Activated T-helper 9 cell treated with anti-CD3 and anti-CD28 coated beads, Interleukin-2, amount 50 U/mL, for 16 hours (primary cell): ENCODE results near the gene FLOT1.

Source experiments
- DNase-seq: peaks from one replicate; pipeline ENCODE4 v3.0.0-alpha.2; 2020; ENCODE audit warnings: low read depth

The FLOT1 gene

GRCh38 chr6:30700340-30700739 lies 42.1 kb downstream of the FLOT1 start:
- DNase-seq: no peak

DNA sequence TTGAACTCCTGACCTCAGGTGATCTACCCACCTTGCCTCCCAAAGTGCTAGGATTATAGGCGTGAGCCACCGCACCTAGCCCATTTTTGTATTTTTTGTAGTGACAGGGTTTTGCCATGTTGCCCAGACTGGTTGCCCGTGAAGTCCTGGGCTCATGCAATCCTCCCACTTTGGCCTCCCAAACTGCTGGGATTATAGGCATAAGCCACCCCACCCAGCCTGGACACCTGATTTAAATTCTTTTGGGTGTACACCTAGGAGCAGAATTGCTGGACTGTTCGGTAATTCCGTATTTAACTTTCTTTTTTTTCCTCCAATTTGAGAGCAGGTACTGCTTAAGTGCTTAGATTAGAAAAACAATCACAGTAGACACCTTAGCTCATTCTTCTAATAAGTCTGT lies 46.1 kb downstream of the FLOT1 start:
- DNase-seq: no peak

- no peak for DNase-seq
These were observed 51.2 kb downstream of the FLOT1 start for GRCh38 chr6:30691208-30691847.

DNA sequence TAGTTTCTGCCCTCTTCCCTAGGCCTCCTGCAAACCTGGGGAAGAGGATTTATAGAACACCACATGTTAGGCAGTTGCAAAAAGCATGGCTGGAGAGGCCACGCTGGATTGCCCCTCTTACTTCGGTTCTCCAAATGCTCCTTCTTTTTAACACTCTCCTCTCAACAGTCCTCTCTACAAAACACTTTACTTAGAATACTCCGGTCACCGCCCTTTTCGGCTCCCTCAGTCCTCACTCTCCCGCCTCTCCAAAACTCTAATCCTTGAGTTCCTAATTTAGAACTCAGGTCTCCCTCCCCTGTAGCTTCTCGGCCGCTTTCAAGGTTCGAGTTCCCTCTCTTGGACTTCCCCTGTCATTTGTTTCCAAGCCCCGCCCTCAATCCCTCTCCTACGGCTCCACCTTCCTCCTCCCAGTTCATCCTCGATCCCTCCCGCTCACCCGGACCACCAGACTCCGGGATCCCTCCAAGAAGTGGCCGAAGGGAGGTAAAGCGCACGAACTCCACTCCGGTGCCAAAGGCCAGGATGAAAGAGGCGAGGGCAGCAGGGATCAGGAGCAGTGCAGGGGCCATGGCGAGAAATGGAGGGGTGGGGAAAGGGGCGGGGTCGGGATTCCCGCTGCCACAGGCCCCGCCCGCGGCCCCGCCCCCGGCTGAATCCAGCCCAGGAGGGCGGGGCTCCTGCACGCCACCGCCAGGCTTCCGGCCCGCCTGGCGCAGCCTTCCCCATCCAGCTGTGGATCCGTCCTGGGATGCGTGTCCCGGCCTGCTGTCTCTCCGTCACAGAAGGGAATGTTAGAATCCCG lies 51.9 kb downstream of the FLOT1 start, which contains the start of gene NRM:
Gene NRM (minus strand): TSS at position 582 of the 805 bp plus-strand sequence. CDS start 10 bp downstream, at position 572.
- DNase-seq: peak; percentile 71

- DNase-seq: no peak
These were observed 52.5 kb downstream of the FLOT1 start for GRCh38 chr6:30689985-30690384.

DNA sequence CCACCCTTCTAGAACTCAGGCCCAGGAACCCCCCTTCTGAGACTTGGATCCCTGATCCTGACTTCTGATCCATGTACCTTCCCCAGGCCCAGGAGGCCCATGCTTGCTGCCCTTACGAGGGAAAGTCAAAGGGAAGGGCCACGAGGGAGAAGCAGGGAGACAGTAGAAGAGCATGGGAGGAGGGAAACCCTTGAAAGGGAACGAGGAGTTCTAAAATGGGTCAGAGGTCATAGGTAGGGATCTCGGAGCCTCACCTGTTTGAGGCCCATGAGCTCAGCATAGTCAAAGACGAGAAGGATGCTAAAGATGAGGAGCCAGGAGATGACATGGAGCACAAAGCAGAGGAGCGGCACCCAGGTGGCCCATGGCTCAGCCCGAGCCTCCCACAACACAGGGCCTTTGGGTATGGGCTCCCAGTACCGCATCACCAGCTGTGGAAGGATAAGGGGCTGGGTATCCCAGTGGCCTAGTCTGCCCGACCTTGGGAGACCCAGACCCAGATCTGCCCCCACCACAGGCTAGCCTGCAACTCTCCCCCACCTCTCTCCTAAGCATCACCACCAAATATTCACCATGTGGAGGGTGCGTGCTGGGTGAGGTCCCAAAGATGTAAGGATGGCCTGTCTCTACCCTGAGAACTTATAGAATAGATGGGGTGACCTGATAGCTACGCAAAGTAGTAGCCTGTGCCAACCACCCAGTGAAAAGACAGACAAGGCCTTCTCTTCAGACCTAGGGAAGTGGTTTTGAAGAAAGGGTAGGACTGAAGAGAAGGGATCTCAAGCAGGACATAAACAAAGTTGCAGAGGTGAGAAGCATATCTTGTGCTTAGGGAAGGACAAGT lies 53.2 kb downstream of the FLOT1 start:
- DNase-seq: no peak

DNA sequence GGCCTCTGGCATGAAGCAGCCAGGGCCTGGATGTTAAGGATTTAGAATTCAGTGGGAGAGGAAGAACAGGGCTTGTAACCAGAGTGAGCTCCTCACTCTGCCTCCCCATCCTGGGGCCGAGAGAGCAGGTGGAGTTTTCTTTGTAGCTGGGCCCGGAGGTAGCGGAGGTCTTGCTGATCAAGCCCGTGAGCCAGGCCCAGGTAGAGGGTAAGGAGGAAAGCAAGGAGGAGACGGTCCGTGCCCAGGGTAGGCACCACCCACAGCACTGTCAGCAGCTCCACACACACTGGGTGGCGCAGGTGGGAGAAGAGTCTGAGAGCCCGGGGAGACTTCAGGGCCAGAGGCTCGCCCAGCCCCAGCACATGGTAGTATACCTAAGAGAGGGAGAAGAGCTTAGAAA lies 53.9 kb downstream of the FLOT1 start:
- DNase-seq: no peak

DNA sequence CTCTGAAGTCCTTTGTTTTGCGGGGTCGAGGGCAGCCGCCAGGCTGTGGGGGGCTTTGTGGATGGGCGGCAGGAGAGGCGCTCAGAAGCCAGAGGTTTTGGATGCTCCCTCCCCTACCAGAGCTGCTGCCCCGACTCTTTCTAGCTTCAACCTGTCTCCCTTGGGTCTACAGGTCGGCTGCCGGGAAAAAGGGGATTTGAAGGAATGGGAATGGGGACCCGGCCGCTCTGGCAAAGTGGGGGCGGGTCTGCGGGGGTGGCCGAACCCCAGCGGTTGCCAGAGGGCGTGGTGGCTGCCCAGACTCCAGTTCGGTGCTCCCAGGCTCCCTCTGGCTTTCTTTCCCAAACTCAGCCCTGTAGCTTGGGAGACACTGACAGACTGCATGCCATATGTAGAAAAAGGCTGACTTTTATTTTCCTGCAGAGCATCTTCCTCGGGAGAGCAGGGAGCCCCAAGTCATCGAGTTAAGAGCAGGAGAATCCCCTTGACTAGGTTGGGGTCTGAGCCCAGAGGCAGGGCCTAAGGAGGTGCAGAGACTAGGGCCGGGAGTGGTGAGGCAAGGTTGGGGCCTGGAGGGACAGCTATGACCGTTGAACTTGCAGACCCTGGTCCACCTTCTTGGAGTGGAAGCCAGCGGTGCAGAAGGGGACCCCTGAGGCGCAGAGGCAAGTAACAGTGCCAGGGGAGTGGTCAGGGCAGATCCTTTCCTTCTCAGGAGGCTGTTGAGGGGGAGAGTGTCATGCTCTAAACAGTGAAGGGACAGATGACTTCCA lies 54.6 kb downstream of the FLOT1 start:
- no peak for DNase-seq

DNA sequence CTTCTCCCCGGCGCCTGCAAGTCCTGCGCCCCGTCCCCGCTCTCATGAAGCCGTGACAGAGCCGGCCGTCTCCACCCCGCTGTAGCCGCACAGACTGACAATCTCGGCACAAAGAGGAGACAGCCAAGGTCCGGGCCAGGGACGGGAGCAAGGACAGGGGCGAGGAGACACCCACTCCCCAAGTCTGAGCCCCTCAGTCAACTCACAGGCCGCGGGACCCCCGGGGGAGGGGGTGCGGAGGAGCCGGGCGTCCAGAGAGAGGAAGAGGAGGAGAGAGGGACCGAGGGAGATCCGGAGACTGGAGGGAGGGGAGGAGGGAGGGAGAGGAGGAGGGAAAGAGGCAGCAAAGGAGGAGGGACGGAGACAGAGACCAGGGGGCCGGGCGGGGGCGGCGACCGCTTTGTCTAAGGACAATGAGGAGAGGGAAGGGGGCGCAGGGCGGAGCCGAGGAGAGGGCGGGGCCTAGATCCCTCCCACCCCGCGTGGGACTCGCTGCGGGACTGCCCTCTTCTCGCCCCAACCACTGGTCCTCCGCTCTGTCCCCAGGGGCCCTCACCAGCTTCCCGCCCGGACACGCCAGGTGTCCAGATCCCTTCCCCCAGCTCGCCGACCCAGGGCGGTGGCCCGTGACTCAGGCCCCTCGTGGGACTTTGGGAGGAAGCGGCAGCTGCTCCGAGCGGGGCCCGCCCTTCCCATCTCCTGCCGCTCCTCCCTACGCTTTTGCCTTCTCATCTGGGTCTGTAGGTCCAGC lies 55.4 kb downstream of the FLOT1 start:
- DNase-seq: peak; percentile 60

- peak; percentile 76 for DNase-seq
These were observed 56.2 kb downstream of the FLOT1 start, which contains the start of gene PPP1R18 for GRCh38 chr6:30686009-30686907. Gene PPP1R18, minus strand, starts transcription at chr6:30686645. Its CDS starts 627 bp downstream, at chr6:30686018.

- no peak for DNase-seq
These were observed 57.1 kb downstream of the FLOT1 start for GRCh38 chr6:30685157-30686008.

- peak; percentile 33 for DNase-seq
These were observed 57.9 kb downstream of the FLOT1 start for GRCh38 chr6:30684386-30685156.

GRCh38 chr6:30683980-30684338 lies 58.5 kb downstream of the FLOT1 start:
- DNase-seq: no peak

GRCh38 chr6:30683183-30683979 lies 59.1 kb downstream of the FLOT1 start:
- DNase-seq: no peak

DNA sequence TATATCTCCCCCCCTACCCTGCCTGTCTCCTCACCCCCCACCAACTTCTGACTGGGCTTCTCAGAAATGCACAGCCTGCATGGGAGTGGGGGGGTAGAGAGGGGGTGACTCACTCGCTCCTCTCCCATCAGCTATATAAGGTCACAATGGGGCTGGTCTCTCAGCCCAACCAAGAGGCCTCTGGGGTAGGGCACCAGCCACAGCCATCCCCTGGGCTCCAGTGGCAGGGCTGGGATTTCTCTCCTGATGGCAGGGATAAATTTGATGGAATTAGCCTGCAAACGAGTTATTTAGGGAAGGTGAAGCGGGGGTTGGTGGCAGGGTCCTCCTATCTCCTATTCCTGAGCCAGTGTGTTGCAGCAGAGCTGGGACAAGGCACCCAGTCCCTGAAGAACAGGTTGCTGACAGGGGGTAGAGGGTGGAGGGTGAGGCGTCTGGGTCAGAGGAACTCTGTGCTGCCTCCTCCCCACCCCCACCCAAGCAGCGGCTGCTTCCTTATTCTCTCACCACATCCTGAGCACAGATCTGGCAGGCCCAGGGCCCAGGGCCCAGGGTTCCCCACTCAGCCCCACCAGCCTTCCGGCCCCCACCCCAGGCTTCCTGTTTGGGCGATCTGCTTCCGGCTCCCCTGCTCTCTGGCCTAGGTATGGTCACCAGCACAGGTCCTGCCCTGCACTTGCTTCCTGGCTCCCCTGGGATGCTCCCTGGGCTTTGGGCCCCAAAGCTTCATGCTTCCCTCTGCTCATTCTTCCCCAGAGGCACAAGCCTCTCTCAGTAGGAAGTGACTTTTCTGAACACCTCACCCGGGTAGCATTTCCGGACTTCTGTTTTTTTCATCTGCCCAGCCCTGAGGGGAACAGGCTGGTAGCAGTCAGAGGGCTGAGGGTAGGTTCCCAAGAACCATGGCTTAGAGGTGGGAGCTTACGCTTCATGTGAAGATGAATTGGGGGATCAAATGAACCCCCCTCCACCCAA lies 60.1 kb downstream of the FLOT1 start:
- peak; percentile 77 for DNase-seq

- DNase-seq: no peak
These were observed 60.7 kb downstream of the FLOT1 start for GRCh38 chr6:30681766-30682142.
